GM18505 (cell line): ENCODE results near the gene PMF1.
"Not testable (repeated sequence)": the region's sequence is repeated elsewhere in the genome, so short reads cannot be mapped to it uniquely, and the experiment has no call there.

Experiments
- ATAC-seq: cut with Tn5 transposase; IDR thresholded peaks from one replicate; pipeline ENCODE4 v1.9.1; 2021; ENCODE audit not compliant: unreplicated experiment
- POLR2A ChIP-seq: IDR thresholded peaks from 4 replicates; pipeline ENCODE4 v1.6.1; 2011; ENCODE audit warnings: borderline replicate concordance; ENCODE audit not compliant: insufficient read depth, insufficient read length; ENCODE audit errors: extremely low read depth

The PMF1 gene

GRCh38 chr1:156191292-156191964, 21.4 kb upstream of the PMF1 start:
- no peak for ATAC-seq
- TF ChIP-seq POLR2A = no peak

- TF ChIP-seq POLR2A = no peak
- no peak for ATAC-seq
Measured at GRCh38 chr1:156193208-156193487, 19.7 kb upstream of the PMF1 start.

- peak; percentile 90 for TF ChIP-seq POLR2A
- ATAC-seq = peak; percentile 94
Measured at GRCh38 chr1:156193488-156194299, 19.1 kb upstream of the PMF1 start, which contains the start of gene SLC25A44. Gene SLC25A44 (plus strand): TSS chr1:156194104. CDS start chr1:156199848, 5,744 bp downstream.

- ATAC-seq = no peak
- no peak for TF ChIP-seq POLR2A
Measured at GRCh38 chr1:156194300-156194652, 18.5 kb upstream of the PMF1 start.

GRCh38 chr1:156195853-156196252, 17.0 kb upstream of the PMF1 start:
- no peak for ATAC-seq
- TF ChIP-seq POLR2A = no peak

DNA sequence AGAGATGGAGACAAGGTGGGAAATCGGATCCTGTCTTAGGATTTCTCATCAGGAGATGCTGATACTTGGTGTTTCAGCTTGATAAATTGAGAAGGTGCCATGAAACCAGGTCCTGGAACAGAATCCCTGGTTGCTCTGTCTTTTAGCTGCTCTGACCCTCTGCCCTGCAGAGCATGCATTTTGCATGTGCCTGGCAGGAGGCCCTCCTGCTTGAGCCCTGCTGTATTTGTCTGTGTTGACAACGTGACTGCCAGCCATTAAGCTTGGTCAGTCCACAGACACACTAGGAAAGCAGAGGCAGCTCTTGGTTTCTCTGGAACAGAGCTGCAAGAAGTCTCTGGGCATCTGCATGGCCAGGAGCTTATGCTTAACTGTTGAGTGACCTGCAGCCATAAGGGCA, 16.4 kb upstream of the PMF1 start:
- TF ChIP-seq POLR2A = no peak
- ATAC-seq = no peak

GRCh38 chr1:156198831-156199349, 13.9 kb upstream of the PMF1 start:
- TF ChIP-seq POLR2A = no peak
- no peak for ATAC-seq

DNA sequence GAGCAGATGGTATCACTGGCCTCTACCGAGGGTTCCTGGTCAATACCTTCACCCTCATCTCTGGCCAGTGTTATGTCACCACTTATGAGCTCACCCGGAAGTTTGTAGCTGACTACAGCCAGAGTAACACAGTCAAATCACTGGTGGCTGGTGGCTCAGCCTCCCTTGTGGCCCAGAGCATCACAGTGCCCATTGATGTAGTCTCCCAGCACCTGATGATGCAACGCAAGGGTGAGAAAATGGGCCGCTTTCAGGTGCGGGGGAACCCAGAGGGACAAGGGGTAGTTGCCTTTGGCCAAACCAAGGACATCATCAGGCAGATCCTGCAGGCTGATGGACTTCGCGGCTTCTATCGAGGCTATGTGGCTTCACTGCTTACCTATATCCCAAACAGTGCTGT, 12.8 kb upstream of the PMF1 start:
- no peak for TF ChIP-seq POLR2A
- no peak for ATAC-seq

GRCh38 chr1:156203331-156203730, 9.5 kb upstream of the PMF1 start:
- TF ChIP-seq POLR2A = no peak
- ATAC-seq = no peak

DNA sequence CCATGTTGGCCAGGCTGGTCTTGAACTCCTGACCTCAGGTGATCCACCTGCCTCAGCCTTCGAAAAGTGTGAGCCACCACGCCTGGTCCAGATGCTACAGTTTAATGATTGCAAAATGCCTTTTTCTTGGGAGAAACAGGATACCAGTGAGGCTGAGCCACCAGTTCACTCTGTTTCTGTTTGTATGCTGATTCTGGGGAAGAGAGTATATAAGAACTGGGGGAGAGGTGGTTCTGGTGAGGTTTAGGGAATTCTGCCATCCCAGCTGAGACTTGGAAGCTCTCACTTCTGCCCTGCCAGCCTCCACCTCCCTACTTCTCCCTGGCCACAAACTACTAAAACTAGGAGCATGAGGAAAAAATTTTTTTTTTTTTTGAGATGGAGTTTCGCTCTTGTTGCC, 8.1 kb upstream of the PMF1 start:
- no peak for ATAC-seq
- no peak for TF ChIP-seq POLR2A

- TF ChIP-seq POLR2A = no peak
- no peak for ATAC-seq
Measured at GRCh38 chr1:156211243-156211642, 1.6 kb upstream of the PMF1 start.

- no peak for TF ChIP-seq POLR2A
- ATAC-seq = no peak
Measured at GRCh38 chr1:156212130-156212529, 677 bp upstream of the PMF1 start.

- no peak for ATAC-seq
- TF ChIP-seq POLR2A = no peak
Measured at GRCh38 chr1:156213644-156213966, 798 bp downstream of the PMF1 start.

DNA sequence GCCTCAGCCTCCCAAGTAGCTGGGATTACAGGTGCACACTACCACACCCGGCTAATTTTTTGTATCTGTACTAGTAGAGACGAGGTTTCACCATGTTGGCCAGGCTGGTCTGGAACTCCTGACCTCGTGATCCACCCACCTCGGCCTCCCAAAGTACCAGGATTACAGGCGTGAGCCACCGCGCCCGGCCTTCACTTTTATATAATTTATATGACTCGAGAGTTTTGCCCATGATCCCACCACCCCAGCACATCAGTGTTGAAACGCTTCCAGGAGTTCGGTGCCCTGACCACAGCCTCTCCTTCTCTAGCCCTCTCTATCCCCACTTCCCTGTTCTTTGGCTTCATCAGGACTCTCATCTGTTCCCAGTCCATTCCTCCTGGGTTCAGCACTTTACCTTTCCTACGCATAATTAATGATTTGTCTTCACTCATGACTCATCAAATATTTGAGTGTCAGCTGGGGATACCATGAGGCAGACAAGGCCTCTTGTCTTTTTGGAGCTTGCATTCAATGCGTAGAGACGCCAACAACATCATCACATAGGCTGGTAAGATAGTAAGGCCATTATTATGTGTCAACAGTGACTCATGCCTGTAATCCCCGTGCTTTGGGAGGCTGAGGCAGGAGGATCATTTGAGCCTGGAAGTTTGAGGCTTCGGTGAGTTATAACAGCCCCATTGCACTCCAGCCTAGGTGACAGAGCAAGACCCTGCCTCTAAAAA, 1.4 kb downstream of the PMF1 start:
- no peak for ATAC-seq
- no peak for TF ChIP-seq POLR2A

GRCh38 chr1:156216361-156217086, 3.7 kb downstream of the PMF1 start:
- ATAC-seq = not testable (repeated sequence)
